ENCODE data around the gene CDC42.
A peak's percentile ranks its signal among the peaks of the same experiment; 100 is the strongest.

CDC42 gene

GRCh38 chr1:22038036-22038435, 14.5 kb upstream of the CDC42 start:
- DNase-seq (ENCODE audit: low read depth) = no peak

DNA sequence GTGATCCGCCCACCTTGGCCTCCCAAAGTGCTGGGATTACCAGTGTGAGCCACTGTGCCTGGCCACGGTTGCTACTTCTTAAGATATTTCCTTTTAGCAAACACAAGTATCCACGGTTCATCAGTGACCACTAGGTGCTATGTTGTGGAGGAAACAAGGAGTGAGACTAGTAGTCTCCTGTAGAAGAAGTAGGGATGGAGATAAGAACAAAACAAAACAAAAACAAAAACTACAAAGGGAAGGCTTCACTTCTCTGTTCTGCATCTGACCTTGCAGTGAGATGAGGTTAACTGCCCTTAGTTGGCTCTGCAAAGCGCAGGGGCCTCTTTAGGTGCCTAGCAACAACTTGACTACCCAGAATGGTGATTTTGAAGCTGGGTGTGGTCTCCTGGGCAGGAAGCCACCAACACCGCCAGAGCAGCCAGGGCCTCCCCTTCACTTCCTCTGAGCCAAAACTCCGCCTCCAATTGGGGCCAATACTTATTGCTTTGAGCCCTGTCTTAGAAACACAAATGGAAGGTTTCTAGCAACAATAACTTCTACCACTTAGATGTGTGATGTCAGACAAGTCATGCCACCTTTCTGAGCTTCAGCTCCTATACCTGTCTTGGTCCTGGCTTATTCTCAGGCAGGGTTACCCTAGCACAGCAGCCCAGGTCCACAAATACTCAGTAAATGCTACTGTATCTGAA, 12.8 kb upstream of the CDC42 start:
- peak; percentile 79 for DNase-seq (ENCODE audit: low read depth)

DNA sequence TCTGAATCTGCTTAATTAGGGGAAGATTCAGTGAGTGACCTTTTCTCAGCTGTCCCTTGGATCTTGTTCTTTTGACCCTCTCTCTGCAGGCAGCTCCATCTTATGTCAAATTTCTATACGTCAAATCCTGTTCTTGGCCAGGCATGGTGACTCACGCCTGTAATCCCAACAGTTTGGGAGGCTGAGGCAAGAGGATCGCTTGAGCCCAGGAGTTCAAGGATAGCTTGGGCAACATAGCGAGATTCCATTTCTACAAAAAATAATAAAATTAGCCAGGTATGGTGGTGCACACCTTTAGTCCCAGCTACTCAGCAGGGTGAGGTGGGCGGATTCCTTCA, 12.3 kb upstream of the CDC42 start:
- DNase-seq (ENCODE audit: low read depth) = no peak

GRCh38 chr1:22041505-22041904, 11.0 kb upstream of the CDC42 start:
- DNase-seq (ENCODE audit: low read depth) = no peak

- DNase-seq (ENCODE audit: low read depth) = no peak
These were observed 9.2 kb upstream of the CDC42 start for GRCh38 chr1:22043198-22043769.

DNA sequence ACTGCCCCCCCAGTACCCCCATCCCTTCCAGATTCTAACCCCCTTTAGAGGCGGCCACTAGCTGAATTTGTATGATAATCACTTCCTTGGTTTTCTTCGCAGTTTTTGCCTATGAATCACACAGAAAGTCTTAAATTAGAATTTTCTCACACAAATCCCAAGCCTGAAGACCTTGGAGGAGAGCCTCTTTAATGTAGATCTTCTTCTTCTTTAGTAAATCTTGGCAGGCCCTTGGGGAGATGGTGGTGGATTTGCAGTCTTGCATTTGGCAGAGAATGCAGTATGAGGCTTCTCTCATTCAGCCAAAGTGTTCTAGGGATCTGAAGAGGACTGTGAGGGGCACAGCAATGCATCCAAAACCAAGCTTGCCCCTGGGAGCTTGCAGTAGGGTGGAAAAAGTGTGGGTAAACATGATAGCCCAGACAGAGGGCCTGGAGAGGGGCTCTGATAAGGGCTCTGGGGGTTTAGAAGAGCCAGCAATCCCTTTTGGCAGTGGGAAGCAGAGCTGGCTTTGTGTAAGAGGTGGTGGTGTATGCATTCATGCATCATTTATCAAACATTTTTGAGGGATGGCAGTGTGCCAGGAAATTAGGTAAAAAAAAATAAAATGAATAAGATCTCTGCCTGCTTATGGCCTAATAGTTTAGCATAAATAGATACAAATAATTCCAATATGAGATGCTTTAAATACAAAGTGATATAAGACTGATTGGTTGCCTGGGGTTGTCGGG, 7.7 kb upstream of the CDC42 start:
- DNase-seq (ENCODE audit: low read depth) = no peak

- DNase-seq (ENCODE audit: low read depth) = no peak
These were observed 6.8 kb upstream of the CDC42 start for GRCh38 chr1:22045604-22046228.

GRCh38 chr1:22048351-22049192, 3.9 kb upstream of the CDC42 start:
- no peak for DNase-seq (ENCODE audit: low read depth)

- no peak for DNase-seq (ENCODE audit: low read depth)
These were observed 2.2 kb upstream of the CDC42 start for GRCh38 chr1:22050330-22050729.

GRCh38 chr1:22051607-22052114, 848 bp upstream of the CDC42 start:
- no peak for DNase-seq (ENCODE audit: low read depth)

GRCh38 chr1:22053017-22053860, 730 bp downstream of the CDC42 start:
- peak; percentile 42 for DNase-seq (ENCODE audit: low read depth)

GRCh38 chr1:22053861-22054770, 1.6 kb downstream of the CDC42 start:
- no peak for DNase-seq (ENCODE audit: low read depth)

DNA sequence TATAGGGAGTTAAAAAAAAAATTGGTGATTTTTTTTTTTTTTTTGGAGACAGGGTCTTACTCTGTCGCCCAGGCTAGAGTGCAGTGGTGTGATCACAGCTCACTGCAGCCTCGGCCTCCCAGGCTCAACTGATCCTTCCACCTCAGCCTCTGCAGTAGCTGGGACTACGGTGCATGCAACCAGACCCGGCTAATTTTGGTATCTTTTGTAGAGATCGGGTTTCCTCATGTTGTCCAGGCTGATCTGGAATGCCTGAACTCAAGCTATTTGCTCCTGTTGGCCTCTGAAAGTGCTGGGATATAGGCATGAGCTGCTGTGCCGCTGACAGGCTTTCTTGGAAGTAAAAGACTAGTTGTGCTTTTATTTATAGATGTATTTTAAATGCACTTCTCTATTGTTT, 3.0 kb downstream of the CDC42 start:
- DNase-seq (ENCODE audit: low read depth) = no peak

DNA sequence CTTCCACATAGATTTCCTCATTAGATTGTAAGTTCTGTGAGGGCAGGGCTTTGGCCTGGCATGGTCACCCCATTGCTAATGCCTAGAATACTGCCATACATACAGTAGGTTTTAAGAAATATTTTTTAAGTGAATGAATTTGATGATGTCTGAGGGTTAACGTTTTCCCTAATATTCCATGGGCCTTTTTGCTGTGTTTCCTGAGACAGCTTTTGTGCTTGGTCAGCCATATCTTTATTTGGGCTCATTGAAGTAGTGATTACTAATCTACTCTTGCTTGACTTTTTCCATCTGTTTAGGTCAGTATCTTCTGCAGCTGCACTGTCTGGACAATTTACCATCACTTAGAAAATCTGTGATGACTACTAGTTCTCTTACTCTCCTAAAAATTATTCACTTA, 3.5 kb downstream of the CDC42 start:
- DNase-seq (ENCODE audit: low read depth) = no peak

DNA sequence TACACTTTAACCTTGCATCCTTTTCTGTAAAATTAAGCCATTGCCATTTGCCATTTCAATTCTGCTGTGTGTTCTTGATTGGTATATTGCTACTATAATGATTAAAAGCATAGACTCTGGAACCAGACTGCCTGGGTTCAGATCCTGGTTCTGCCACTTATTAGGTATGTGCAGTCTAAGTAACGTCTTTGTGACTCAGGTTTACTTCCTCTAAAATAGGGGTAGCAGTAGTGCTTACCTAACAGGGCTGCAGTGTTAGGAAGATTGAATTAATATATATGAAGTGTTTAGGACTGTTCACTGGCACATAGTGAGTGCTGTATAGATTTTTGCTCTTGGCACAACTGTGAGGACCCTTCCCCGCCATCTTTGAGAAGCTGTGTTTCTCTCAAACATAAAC, 4.4 kb downstream of the CDC42 start:
- DNase-seq (ENCODE audit: low read depth) = no peak

- DNase-seq (ENCODE audit: low read depth) = no peak
These were observed 5.4 kb downstream of the CDC42 start for GRCh38 chr1:22057861-22058260.

GRCh38 chr1:22064751-22065402, 12.4 kb downstream of the CDC42 start:
- no peak for DNase-seq (ENCODE audit: low read depth)

DNA sequence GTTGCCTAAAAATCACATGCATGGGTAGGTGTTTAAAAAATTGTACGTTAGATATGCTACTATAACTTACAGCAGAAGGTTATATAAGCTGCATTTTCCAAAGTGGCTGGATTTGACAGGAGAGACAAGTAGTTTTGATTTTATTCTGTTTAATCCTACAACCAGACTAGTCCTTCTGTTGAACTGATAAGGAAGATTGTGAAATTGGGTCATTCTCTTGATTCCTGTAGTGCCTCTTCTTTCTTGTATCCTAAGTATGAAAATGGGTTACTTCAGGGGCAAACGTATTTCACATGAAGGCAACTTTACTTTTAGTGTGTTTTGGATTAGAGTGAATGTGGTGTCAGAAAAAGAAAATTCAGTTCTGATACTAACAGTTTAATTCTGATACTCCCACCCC, 19.0 kb downstream of the CDC42 start:
- no peak for DNase-seq (ENCODE audit: low read depth)

DNA sequence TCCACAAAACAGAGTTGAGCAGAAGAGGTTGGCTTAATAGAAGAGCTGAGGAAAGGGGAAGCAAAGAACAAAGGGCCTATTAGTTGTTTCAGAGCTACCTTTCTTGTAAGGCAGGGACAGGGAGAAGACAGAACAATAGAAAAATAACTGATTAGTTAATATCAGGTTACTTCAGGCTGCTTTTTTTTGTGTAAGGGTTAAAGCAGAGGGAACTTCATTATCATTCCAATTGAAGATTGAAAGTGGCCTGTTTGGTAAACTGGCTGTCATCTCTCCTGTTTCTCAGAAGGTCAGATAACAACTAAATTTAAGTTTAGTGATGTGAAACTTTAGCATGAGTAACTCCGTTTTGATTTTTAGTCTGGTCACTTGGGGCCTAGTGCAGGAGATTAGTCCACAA, 22.3 kb downstream of the CDC42 start:
- no peak for DNase-seq (ENCODE audit: low read depth)

Data from activated T-cell treated with anti-CD3 and anti-CD28 coated beads for 48 hours (primary cell).